MM.1S (cell line): Measurements from ENCODE around the gene ZNF469.

Experiments used
- DNase-seq: peaks from one replicate; pipeline ENCODE4 v3.0.0-alpha.2; 2015
- H2AFZ ChIP-seq: fragments of 300-600 bp; sonication (generic); 2 replicates; pipeline ENCODE4 v1.6.0; 2016; ENCODE audit warnings: antibody characterized with exemption, low read length
- H3F3A ChIP-seq: fragments of 300-600 bp; sonication (generic); 2 replicates; pipeline ENCODE4 v1.6.1; 2016; ENCODE audit warnings: mild to moderate bottlenecking, antibody characterized with exemption, low read length, moderate library complexity, mixed read lengths; ENCODE audit not compliant: insufficient read depth
- H3K27ac ChIP-seq: fragments of 300-600 bp; sonication (generic); 2 replicates; pipeline ENCODE4 v1.5.1; 2016; ENCODE audit warnings: mild to moderate bottlenecking, low read length
- H3K27me3 ChIP-seq: fragments of 300-600 bp; sonication (generic); replicated peaks from 2 replicates; pipeline ENCODE4 v1.6.0; 2016; ENCODE audit warnings: low read length; ENCODE audit not compliant: insufficient read depth
- H3K36me3 ChIP-seq: fragments of 300-600 bp; sonication (generic); replicated peaks from 2 replicates; pipeline ENCODE4 v1.6.1; 2016; ENCODE audit warnings: mild to moderate bottlenecking, low read length, mixed read lengths; ENCODE audit not compliant: insufficient read depth
- H3K4me1 ChIP-seq: fragments of 300-600 bp; sonication (generic); 2 replicates; pipeline ENCODE4 v1.6.1; 2016; ENCODE audit warnings: low read length, mixed read lengths
- H3K4me2 ChIP-seq: fragments of 300-600 bp; sonication (generic); 2 replicates; pipeline ENCODE4 v1.6.0; 2016; ENCODE audit warnings: low read depth, low read length
- H3K4me3 ChIP-seq: fragments of 300-600 bp; sonication (generic); 2 replicates; pipeline ENCODE4 v1.5.1; 2016; ENCODE audit warnings: low read length, mixed read lengths
- H3K79me2 ChIP-seq: fragments of 300-600 bp; sonication (generic); 2 replicates; pipeline ENCODE4 v1.6.1; 2016; ENCODE audit warnings: mixed run types, low read length, mixed read lengths
- H3K9ac ChIP-seq: fragments of 300-600 bp; sonication (generic); 2 replicates; pipeline ENCODE4 v1.6.1; 2016; ENCODE audit warnings: low read length, mixed read lengths
- H3K9me2 ChIP-seq: fragments of 300-600 bp; sonication (generic); replicated peaks from 2 replicates; pipeline ENCODE4 v1.6.1; 2016; ENCODE audit warnings: mild to moderate bottlenecking, low read length, mixed read lengths; ENCODE audit not compliant: insufficient read depth
- H3K9me3 ChIP-seq: fragments of 300-600 bp; sonication (generic); replicated peaks from 2 replicates; pipeline ENCODE4 v1.6.1; 2016; ENCODE audit warnings: mild to moderate bottlenecking, low read length, mixed read lengths; ENCODE audit not compliant: insufficient read depth
- H4K20me1 ChIP-seq: fragments of 300-600 bp; sonication (generic); 2 replicates; pipeline ENCODE4 v1.6.1; 2016; ENCODE audit warnings: mild to moderate bottlenecking, low read length, moderate library complexity, mixed read lengths; ENCODE audit not compliant: insufficient read depth
- EZH2 ChIP-seq: fragments of 300-600 bp; sonication (generic); optimal IDR thresholded peaks from 2 replicates; pipeline ENCODE3; 2017; ENCODE audit warnings: low read depth, mild to moderate bottlenecking, antibody characterized with exemption, low read length, mixed read lengths
- EZH2phosphoT487 ChIP-seq: fragments of 300-600 bp; sonication (generic); IDR thresholded peaks from 2 replicates; pipeline ENCODE4 v1.6.1; 2018; ENCODE audit warnings: antibody characterized with exemption, low read length
- TF ChIP-seq, protein P1 (sequence below): fragments of 300-600 bp; sonication (generic); IDR thresholded peaks from 2 replicates; pipeline ENCODE4 v1.5.1; 2016; ENCODE audit warnings: antibody characterized with exemption, low read length, mixed read lengths

The ZNF469 gene

DNA sequence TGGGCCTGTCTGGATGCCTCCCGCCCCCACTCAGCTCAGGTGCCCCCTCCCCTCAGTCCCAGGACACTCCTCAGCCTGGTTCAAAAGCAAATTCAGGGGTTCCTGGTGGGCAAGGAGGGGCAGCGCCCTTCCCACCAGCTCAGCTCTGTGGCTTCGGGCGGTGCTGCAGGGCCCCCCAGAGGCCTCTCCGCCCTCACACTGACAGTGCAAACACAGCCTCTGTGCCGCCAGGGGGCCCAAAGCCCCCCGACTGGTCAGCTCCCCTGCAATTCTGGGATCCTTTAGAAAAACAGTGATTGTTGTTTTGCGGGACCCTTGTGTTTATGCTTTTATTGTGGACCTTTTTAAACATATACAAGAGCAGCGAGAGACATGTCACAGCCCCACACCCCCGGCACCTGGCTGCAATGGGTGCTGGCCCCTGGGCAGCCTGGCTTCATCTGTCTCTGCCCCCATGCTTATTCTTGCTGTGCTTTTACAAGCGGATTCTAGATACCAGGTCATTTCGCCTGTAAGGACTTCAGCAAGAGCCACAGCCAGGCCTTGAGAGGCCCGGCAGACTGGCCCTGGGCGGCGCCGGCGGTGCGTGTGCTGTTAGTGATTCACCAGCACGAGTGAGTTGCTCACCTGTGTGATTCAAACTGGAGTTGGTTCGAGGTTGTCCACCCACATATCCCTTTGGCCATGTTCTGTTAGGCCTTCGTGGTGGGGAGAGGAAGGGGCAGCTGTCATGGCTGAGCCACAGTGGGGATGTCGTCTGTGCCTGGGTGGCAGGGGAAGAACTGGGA, 21.2 kb downstream of the ZNF469 start:
- Histone ChIP-seq H3K9me2 (no peaks in the 10 kb centered on the region), H4K20me1 (no peaks in the 10 kb centered on the region), H3K27me3 (peaks cover 34% of the 10 kb centered on the region), H3F3A (no peaks in the 10 kb centered on the region), H3K79me2 (no peaks in the 10 kb centered on the region), H3K27ac (no peak overlapping the region), H3K36me3 (no peaks in the 10 kb centered on the region), H3K9ac (no peak overlapping the region), H3K9me3 (no peaks in the 10 kb centered on the region), H3K4me2 (no peak overlapping the region), H3K4me1 (no peaks in the 10 kb centered on the region), H2AFZ (no peak overlapping the region), H3K4me3 (no peak overlapping the region)
- TF ChIP-seq EZH2 = no peak
- TF ChIP-seq, protein P1, sequence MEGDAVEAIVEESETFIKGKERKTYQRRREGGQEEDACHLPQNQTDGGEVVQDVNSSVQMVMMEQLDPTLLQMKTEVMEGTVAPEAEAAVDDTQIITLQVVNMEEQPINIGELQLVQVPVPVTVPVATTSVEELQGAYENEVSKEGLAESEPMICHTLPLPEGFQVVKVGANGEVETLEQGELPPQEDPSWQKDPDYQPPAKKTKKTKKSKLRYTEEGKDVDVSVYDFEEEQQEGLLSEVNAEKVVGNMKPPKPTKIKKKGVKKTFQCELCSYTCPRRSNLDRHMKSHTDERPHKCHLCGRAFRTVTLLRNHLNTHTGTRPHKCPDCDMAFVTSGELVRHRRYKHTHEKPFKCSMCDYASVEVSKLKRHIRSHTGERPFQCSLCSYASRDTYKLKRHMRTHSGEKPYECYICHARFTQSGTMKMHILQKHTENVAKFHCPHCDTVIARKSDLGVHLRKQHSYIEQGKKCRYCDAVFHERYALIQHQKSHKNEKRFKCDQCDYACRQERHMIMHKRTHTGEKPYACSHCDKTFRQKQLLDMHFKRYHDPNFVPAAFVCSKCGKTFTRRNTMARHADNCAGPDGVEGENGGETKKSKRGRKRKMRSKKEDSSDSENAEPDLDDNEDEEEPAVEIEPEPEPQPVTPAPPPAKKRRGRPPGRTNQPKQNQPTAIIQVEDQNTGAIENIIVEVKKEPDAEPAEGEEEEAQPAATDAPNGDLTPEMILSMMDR = no peak
- TF ChIP-seq EZH2phosphoT487 = no peak
- DNase-seq = no peak

DNA sequence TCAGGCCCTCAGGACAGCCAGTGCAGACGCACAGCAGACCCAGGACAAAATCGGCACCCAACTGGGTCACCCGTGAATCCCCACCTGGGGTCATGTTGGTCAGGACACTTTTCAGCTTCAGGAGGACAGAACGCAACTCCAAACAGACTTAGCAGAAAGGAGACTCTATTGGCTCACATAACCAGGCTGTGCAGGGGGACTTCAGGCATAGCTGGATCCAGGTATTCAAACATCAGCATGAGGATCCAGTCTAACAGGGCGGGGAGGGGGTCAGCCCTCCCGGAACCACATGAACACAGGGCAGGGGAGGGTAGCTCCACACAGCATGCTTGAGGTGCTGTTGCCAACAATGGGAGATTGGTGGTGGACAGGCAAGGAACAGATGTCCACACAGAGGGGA, 22.0 kb downstream of the ZNF469 start:
- Histone ChIP-seq H3K4me3 (no peak overlapping the region), H3K79me2 (no peaks in the 10 kb centered on the region), H4K20me1 (no peaks in the 10 kb centered on the region), H3K27ac (no peak overlapping the region), H3K36me3 (no peaks in the 10 kb centered on the region), H3K4me1 (no peaks in the 10 kb centered on the region), H3K27me3 (peaks cover 34% of the 10 kb centered on the region), H3K9ac (no peak overlapping the region), H3K9me2 (no peaks in the 10 kb centered on the region), H3K4me2 (no peak overlapping the region), H3F3A (no peaks in the 10 kb centered on the region), H3K9me3 (no peaks in the 10 kb centered on the region), H2AFZ (no peak overlapping the region)
- TF ChIP-seq EZH2 (no peak), EZH2phosphoT487 (no peak)
- TF ChIP-seq, protein P1 = no peak
- no peak for DNase-seq

DNA sequence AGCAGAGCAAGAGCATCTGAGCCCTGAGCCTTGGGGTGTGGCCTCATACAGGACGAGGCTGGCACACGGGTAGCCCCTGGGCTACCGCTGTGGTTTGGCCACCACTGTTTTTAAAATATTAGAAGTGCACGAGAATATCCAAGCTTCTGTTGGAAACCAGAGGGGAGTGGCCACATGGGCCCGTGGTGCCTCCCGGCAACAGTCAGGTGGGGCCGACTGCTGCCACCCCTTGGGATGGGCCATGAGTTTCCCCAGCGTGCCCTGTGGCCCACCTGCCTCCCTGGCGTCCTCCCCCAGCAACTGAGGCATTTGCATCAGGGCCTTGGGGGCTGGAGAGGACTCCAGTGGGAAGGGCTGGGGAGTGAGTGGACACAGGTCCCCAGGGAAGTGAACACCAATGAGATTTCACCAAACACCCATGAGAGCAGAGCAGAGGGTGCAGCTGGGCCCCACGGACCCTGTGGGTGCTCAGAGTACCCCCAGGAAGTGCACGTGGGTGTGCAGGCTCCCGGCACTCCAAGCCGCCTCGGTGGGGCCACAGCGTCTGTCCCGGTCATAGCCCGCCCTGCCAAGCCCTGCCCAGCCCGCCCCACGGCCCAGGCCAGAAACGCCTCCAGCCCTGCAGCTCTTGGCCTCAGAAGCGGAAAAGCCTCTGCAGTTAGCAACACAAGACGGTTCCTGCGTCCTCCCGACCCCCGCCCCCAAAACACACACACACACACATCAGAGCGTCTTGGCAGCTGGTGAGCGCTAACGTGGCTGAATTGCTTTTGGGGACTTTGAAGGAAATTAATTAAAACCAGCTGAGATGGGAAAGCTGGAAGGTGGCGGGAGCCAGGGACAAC, 22.7 kb downstream of the ZNF469 start:
- H2AFZ ChIP-seq = no peak overlapping the region
- no peaks in the 10 kb centered on the region for H3K36me3 ChIP-seq
- no peak for DNase-seq
- no peaks in the 10 kb centered on the region for H3K9me2 ChIP-seq
- H4K20me1 ChIP-seq = no peaks in the 10 kb centered on the region
- no peaks in the 10 kb centered on the region for H3K9me3 ChIP-seq
- H3K9ac ChIP-seq = no peak overlapping the region
- peaks cover 34% of the 10 kb centered on the region for H3K27me3 ChIP-seq
- no peak overlapping the region for H3K4me2 ChIP-seq
- H3K27ac ChIP-seq = no peak overlapping the region
- H3K79me2 ChIP-seq = no peaks in the 10 kb centered on the region
- H3F3A ChIP-seq = no peaks in the 10 kb centered on the region
- no peak overlapping the region for H3K4me3 ChIP-seq
- no peaks in the 10 kb centered on the region for H3K4me1 ChIP-seq
- TF ChIP-seq, protein P1 = no peak
- no peak for TF ChIP-seq EZH2
- no peak for TF ChIP-seq EZH2phosphoT487
